GM23338 (cell line): Measurements from ENCODE around the gene IL21R.

Experiments used
- CREB1 ChIP-seq: fragments of 250-450 bp; sonication (Bioruptor Pico); IDR thresholded peaks from 2 replicates; pipeline ENCODE4 v1.5.0; 2020; ENCODE audit warnings: low read depth, mild to moderate bottlenecking, moderate library complexity
- CTCF ChIP-seq, 2 experiments: fragments of 200-600 bp in 1 of 2; sonication (generic) in 1 of 2; conservative IDR thresholded peaks; 2 replicates each; pipeline versions ENCODE4 v1.5.1 to v1.6.1; 2016 to 2017; ENCODE audit warnings: antibody characterized with exemption in 2 of 2, low read depth in 2 of 2, mild to moderate bottlenecking in 2 of 2, moderate library complexity in 1 of 2
- EZH2 ChIP-seq: fragments of 200-600 bp; sonication (generic); IDR thresholded peaks from one replicate; pipeline ENCODE4 v1.8.0; 2017; ENCODE audit warnings: antibody characterized with exemption, mild to moderate bottlenecking, low read depth; ENCODE audit not compliant: unreplicated experiment
- EZH2phosphoT487 ChIP-seq: fragments of 200-600 bp; sonication (generic); IDR thresholded peaks from one replicate; pipeline ENCODE4 v1.8.1; 2018; ENCODE audit warnings: antibody characterized with exemption; ENCODE audit not compliant: unreplicated experiment
- POLR2AphosphoS5 ChIP-seq: IDR thresholded peaks from 2 replicates; pipeline ENCODE4 v1.6.1; 2016; ENCODE audit warnings: antibody characterized with exemption, low read depth
- REST ChIP-seq: IDR thresholded peaks from one replicate; pipeline ENCODE4 v1.6.1; 2018; ENCODE audit warnings: antibody characterized with exemption; ENCODE audit not compliant: unreplicated experiment
- ZNF114 ChIP-seq: fragments of 250-450 bp; sonication (Bioruptor Pico); IDR thresholded peaks from 2 replicates; pipeline ENCODE4 v1.5.0; 2020; ENCODE audit warnings: mild to moderate bottlenecking, moderate library complexity
- ZNF331 ChIP-seq: fragments of 250-450 bp; sonication (Bioruptor Pico); IDR thresholded peaks from 2 replicates; pipeline ENCODE4 v1.5.0; 2020; ENCODE audit warnings: low read depth, mild to moderate bottlenecking, moderate library complexity

- TF ChIP-seq CTCF (conservative IDR thresholded peaks at IDR 0.05; ENCODE audit: low read depth in 2 of 2) (no peak), EZH2 (no peak), POLR2AphosphoS5 (no peak), EZH2phosphoT487 (no peak), CREB1 (CRISPR knock-in tag) (no peak), REST (no peak), ZNF331 (CRISPR knock-in tag) (no peak), ZNF114 (CRISPR knock-in tag) (no peak)
These were observed 12.9 kb downstream of the IL21R start for GRCh38 chr16:27414788-27415431.
